ENCODE results near the gene SUSD6.

Gene SUSD6

DNA sequence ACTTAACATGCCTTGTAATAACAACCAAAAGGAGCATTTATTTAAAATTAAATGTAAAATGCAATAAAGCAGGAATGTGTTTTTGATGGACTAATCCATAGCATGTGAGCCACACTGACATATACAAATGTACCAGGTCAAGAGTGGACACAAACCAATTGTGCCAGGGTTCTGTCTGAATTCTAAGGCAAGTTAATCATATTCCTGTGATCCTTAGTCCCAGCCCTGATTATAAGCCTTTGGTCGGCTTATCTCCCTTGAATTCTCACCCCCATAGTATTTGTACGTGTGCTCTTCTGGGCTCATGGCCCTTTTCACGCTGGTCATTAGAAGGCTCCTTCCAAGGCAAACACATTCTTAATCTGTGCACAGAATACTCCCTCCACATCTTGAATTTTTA is 144.9 kb downstream of the SUSD6 start:
- Histone ChIP-seq H3K36me3 (ENCODE audit: control insufficient read depth, low read length) (no peaks in the 10 kb centered on the region), H3F3A (ENCODE audit: control insufficient read depth, insufficient read depth) (no peaks in the 10 kb centered on the region), H3K4me1 (ENCODE audit: control insufficient read depth, low read length) (peaks cover 40% of the 10 kb centered on the region), H3K9me2 (replicated peaks; ENCODE audit: control insufficient read depth, low read length) (no peaks in the 10 kb centered on the region), H3K27ac (ENCODE audit: low read depth, low read length) (no peak overlapping the region), H3K4me2 (ENCODE audit: low read length) (no peak overlapping the region), H3K79me2 (ENCODE audit: control insufficient read depth, low read length) (no peaks in the 10 kb centered on the region), H3K4me3 (ENCODE audit: low read length) (no peak overlapping the region), H3K27me3 (ENCODE audit: control insufficient read depth, low read length) (no peaks in the 10 kb centered on the region), H3K9me3 (ENCODE audit: control insufficient read depth, insufficient read depth, low read length) (no peaks in the 10 kb centered on the region), H4K20me1 (ENCODE audit: control insufficient read depth, insufficient read depth, low read depth, low read length) (no peaks in the 10 kb centered on the region)
- TF ChIP-seq EZH2phosphoT487 (IDR thresholded peaks at IDR 0.05; ENCODE audit: borderline replicate concordance, low read length) (no peak), CTCF (IDR thresholded peaks at IDR 0.05; ENCODE audit: low read depth, low read length, poor library complexity, severe bottlenecking) (no peak)

- Histone ChIP-seq H3K36me3 (ENCODE audit: control insufficient read depth, low read length) (no peaks in the 10 kb centered on the region), H3K4me3 (ENCODE audit: low read length) (no peak overlapping the region), H3K4me2 (ENCODE audit: low read length) (no peak overlapping the region), H3K9me2 (replicated peaks; ENCODE audit: control insufficient read depth, low read length) (no peaks in the 10 kb centered on the region), H4K20me1 (ENCODE audit: control insufficient read depth, insufficient read depth, low read depth, low read length) (no peaks in the 10 kb centered on the region), H3K9me3 (ENCODE audit: control insufficient read depth, insufficient read depth, low read length) (no peaks in the 10 kb centered on the region), H3K4me1 (ENCODE audit: control insufficient read depth, low read length) (peaks cover 28% of the 10 kb centered on the region), H3K27ac (ENCODE audit: low read depth, low read length) (no peak overlapping the region), H3K27me3 (ENCODE audit: control insufficient read depth, low read length) (no peaks in the 10 kb centered on the region), H3F3A (ENCODE audit: control insufficient read depth, insufficient read depth) (peaks cover 10% of the 10 kb centered on the region; the same call in 1 of the 2 replicates), H3K79me2 (ENCODE audit: control insufficient read depth, low read length) (no peaks in the 10 kb centered on the region)
- TF ChIP-seq EZH2phosphoT487 (IDR thresholded peaks at IDR 0.05; ENCODE audit: borderline replicate concordance, low read length), result no peak
- no peak for TF ChIP-seq CTCF (IDR thresholded peaks at IDR 0.05; ENCODE audit: low read depth, low read length, poor library complexity, severe bottlenecking)
These were observed 149.4 kb downstream of the SUSD6 start for GRCh38 chr14:69760810-69761209.

DNA sequence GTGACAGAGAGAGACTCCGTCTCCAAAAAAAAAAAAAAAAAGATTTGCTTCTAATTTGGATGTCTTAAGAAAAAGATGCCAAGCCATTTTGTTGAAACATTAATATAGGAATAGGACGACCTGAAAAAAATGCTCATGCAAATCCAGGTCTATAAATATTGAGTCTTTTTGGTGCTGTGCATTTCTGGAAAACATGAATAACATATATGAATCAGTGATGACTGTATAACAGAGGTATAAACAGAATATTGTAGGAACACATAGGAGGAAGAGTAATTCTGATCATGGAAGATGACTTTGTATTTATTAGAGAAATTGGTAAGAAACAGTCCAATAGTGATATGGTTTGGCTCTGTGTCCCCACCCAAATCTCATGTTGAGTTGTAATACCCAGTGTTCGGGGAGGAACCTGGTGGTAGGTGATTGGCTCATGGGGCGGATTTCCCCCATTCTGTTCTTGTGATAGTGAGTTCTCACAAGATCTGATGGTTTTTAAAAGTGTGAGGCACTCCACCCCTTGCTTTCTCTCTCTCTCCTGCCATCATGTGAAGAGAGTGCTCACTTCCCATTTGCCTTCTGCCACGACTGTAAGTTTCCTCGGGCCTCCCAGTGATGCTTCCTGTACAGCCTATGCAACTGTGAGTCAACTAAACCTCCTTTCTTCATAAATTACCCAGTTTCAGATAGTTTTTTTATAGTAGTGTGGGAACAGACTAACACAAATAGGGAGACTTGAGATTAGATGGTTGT is 152.5 kb downstream of the SUSD6 start:
- H3F3A ChIP-seq (ENCODE audit: control insufficient read depth, insufficient read depth), result peaks cover 20% of the 10 kb centered on the region
- peaks cover 12% of the 10 kb centered on the region for H4K20me1 ChIP-seq (ENCODE audit: control insufficient read depth, insufficient read depth, low read depth, low read length)
- TF ChIP-seq EZH2phosphoT487 (IDR thresholded peaks at IDR 0.05; ENCODE audit: borderline replicate concordance, low read length) (no peak), CTCF (IDR thresholded peaks at IDR 0.05; ENCODE audit: low read depth, low read length, poor library complexity, severe bottlenecking) (no peak)
- H3K4me2 ChIP-seq (ENCODE audit: low read length), result no peak overlapping the region
- H3K4me1 ChIP-seq (ENCODE audit: control insufficient read depth, low read length), result peaks cover 46% of the 10 kb centered on the region
- peaks cover 20% of the 10 kb centered on the region for H3K36me3 ChIP-seq (ENCODE audit: control insufficient read depth, low read length)
- H3K9me2 ChIP-seq (replicated peaks; ENCODE audit: control insufficient read depth, low read length), result no peaks in the 10 kb centered on the region
- H3K4me3 ChIP-seq (ENCODE audit: low read length), result no peak overlapping the region
- no peak overlapping the region for H3K27ac ChIP-seq (ENCODE audit: low read depth, low read length)
- H3K79me2 ChIP-seq (ENCODE audit: control insufficient read depth, low read length), result peaks cover 27% of the 10 kb centered on the region
- H3K9me3 ChIP-seq (ENCODE audit: control insufficient read depth, insufficient read depth, low read length), result no peaks in the 10 kb centered on the region
- H3K27me3 ChIP-seq (ENCODE audit: control insufficient read depth, low read length), result no peaks in the 10 kb centered on the region

All from DOHH2 (cell line).